ENCODE measurements around the gene CTR9. TPM values are rescaled to one million over a fixed set of nuclear protein-coding genes. Genes with fewer than 3 reads are reported as not detected.

The CTR9 gene
- total RNA-seq, 1 donor from 2014 or later, result 41.5 TPM

DNA sequence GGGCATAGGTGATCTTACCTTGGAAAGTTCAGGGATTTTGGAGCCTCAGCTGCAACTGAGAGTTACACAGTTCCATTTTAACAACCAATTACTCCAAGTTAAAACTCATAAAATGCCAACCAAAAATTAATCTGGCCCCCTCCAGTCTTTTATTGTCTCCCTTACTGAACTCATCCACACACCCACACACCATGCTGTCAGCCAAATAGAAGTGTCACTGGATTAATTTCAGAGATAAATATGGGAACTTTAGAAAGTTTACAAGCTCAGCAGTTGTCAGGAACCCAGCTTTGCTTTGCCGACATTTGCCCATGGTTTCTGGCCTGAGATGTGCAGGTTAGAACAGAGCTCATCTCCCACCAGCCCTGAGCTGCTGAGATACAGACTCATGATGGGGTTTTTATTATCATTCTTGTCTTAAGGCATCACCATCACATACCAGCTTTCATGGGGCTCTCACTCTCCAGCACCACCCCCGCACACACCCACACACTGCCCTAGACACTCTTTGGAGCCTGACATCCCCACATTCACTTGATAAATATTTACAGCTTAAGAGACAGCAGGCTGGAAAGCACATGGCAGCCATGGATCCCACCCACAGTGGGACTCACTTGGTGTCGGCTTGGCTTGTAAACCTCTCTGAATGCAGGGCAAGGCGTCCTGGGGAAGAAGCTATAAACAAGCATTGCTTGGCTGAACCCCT lies 23.7 kb upstream of the CTR9 start:
- Mint-ChIP-seq H3K4me3 (ENCODE audit: low read depth) (no peak overlapping the region), H3K36me3 (ENCODE audit: low read depth) (no peaks in the 10 kb centered on the region), H3K4me1 (ENCODE audit: low read depth) (peaks cover 21% of the 10 kb centered on the region), H3K27me3 (ENCODE audit: low read depth) (peaks cover 29% of the 10 kb centered on the region), H3K9me3 (peaks cover 5% of the 10 kb centered on the region), H3K27ac (no peak overlapping the region)
- no peak for DNase-seq (ENCODE audit: low spot score)
- intact Hi-C loops (cut with micrococcal nuclease), result loop anchor here (2.0 kb wide), 1 partner anchor 16 kb away; no protein-coding TSS in a partner anchor

DNA sequence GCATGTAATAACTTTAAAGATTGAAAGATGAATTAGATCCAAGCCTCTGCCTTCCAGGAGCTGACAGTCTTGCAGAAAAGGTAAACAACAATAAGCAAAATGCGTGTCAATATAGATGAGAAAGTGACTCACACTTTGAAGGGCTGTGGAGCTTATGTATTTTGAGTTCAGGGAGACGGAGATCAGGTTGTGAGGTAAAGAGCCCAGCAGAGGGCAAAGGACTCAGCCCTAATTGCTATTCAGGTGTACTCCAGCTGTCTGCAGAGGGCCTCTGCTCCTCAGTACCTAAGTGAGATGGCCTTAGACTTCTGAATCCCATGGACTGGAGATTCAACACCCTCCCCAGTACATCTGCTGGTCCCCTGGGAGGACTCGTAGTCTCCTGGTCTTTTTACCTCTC lies 22.9 kb upstream of the CTR9 start:
- intact Hi-C loops (cut with micrococcal nuclease), result no loop called here
- no peak for DNase-seq (ENCODE audit: low spot score)

DNA sequence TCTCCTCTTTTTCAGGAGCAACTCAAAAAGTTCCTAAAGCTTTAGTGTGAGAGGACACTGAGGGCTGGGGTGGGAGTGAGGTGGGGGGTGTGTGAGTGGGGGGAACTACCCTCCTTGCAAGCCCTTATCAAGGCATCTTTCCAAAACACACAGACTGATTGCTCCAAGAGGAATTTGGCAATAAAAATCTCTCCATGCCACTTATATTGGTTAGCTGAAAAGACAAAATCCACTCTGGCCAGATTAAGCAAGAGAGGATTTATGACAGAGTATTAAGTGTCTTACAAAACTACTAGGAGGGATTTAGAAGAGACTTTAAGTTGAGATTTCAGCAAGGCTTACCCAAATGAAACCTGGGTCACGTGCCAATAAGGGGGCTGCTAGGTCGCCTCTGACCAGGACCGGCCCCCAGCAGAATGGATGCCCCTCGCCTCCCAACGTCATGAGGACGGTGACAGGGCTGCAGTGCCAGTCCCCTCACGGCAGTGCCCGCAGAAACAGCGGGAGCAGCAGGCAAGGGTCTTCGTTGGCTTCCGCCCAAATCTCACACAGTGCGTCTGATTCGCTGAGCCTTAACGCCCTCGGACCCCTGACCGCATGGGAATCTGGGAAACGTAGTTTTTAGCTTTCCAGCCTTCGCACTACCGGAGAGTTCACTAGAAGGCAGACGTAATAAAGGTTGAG lies 22.1 kb upstream of the CTR9 start:
- no peak for DNase-seq (ENCODE audit: low spot score)
- Mint-ChIP-seq H3K4me1 (ENCODE audit: low read depth) (peaks cover 21% of the 10 kb centered on the region), H3K9me3 (peaks cover 5% of the 10 kb centered on the region), H3K36me3 (ENCODE audit: low read depth) (no peaks in the 10 kb centered on the region), H3K27ac (no peak overlapping the region), H3K27me3 (ENCODE audit: low read depth) (peaks cover 30% of the 10 kb centered on the region), H3K4me3 (ENCODE audit: low read depth) (no peak overlapping the region)
- intact Hi-C loops (cut with micrococcal nuclease), result no loop called here

More for the DNA sequence above, 22.9 kb upstream of the CTR9 start:
- Mint-ChIP-seq H3K4me1 (ENCODE audit: low read depth) (peaks cover 21% of the 10 kb centered on the region), H3K36me3 (ENCODE audit: low read depth) (no peaks in the 10 kb centered on the region), H3K27me3 (ENCODE audit: low read depth) (peaks cover 27% of the 10 kb centered on the region), H3K9me3 (peaks cover 5% of the 10 kb centered on the region), H3K4me3 (ENCODE audit: low read depth) (no peak overlapping the region), H3K27ac (no peak overlapping the region)

DNA sequence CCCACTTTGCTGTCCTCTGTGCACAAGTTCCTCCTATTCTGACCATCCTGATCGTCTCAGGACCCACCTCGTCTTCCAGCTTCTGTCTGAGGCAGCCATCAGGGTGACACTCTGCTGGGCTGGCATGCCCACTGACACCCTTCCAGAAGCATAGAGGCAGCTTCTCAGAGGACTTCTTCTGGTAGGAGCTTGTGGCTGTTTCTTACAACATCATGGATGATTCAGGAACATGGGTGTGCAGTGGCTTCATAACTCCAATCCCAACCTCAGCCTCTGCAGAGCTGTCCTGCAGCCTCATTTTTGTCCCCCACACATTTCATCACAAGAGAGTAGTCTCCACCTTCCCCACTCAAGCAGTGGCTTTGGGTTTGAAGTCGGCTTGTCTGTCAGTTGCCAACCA lies 20.9 kb upstream of the CTR9 start:
- H3K4me1 Mint-ChIP-seq (ENCODE audit: low read depth), result peaks cover 18% of the 10 kb centered on the region
- intact Hi-C loops (cut with micrococcal nuclease), result no loop called here

DNA sequence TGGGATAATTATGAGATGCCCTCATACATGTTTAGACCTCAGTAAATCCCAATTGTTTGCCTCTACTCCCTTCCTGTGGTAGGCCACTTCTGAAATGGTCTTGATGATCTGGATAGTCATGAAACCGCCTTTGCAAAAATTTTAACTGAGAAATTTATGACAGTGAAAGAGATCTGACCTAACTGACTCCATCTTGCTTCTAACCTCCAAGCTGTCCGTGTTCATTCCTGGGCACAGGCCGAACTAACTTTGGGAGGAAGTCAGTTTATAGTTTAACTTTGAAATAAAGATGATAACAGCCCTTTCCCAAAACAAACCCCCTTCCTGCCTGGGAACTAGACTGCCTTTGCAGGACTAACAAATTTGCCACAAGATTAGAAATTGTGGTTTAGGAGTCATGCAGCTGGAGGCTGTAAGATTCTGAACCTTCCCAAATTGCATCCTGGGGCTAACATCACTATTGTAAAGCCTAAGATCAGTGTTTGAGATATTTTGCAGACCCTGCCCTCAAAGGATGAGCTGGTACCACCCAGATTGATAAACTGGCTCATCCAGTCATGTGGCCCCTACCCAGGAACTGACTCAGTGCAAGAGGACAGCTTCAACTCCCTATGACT lies 19.9 kb upstream of the CTR9 start:
- no peak overlapping the region for H3K4me3 Mint-ChIP-seq (ENCODE audit: low read depth)
- intact Hi-C loops (cut with micrococcal nuclease), result no loop called here

More for the DNA sequence above, 20.9 kb upstream of the CTR9 start:
- H3K36me3 Mint-ChIP-seq (ENCODE audit: low read depth), result no peaks in the 10 kb centered on the region
- H3K27ac Mint-ChIP-seq, result no peak overlapping the region
- peaks cover 28% of the 10 kb centered on the region for H3K27me3 Mint-ChIP-seq (ENCODE audit: low read depth)
- no peak for DNase-seq (ENCODE audit: low spot score)
- peaks cover 5% of the 10 kb centered on the region for H3K9me3 Mint-ChIP-seq
- no peak overlapping the region for H3K4me3 Mint-ChIP-seq (ENCODE audit: low read depth)

DNA sequence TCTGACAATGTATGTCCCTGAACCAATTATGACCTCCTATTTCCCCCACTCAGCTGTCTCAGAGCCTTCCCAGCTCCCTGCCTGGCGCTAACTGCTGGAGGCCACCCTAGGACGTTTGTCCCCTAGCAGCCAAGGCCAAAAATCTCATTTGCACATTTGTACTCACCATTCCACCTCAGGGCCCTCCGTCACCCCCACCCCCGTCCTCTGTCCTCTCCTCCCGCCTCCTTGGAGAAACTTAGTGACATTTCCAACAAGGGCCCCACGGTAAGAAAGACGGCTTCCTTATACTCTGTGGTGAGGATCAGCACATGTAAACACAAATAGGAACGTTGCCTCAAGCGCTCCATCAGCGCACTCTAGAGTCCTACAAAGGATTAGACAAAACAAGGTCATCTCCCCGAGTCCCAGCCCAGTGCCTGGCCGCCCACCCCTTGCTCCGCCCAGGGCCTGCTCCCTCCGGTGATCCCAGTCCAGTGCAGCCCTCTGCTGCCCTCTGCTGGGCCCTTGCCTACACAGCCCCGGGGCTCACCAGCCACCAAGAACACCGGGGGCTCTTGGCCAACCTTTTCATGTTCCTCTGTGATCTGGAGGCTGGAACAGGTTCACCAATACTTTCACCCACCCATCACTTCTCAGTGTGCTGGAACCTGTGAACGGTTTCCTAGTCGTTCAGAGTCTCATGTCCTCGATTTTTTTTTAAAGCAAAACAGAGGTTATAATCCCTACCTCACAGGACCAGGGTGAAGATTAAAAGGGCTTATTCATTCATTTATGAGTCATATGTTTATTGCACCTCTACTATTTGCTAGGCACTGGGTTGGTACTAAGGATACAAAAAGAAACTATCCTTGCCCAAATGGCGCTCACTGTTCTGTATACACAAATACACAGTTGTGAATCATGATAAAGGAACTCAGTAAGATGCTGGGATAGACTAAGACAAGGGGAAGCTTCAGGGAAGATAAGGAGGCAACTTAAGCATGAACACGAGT lies 15.3 kb upstream of the CTR9 start:
- no peak overlapping the region for H3K27ac Mint-ChIP-seq
- peaks cover 10% of the 10 kb centered on the region for H3K4me1 Mint-ChIP-seq (ENCODE audit: low read depth)
- no peaks in the 10 kb centered on the region for H3K9me3 Mint-ChIP-seq
- no peaks in the 10 kb centered on the region for H3K36me3 Mint-ChIP-seq (ENCODE audit: low read depth)
- DNase-seq (ENCODE audit: low spot score), result peak; percentile 76
- H3K27me3 Mint-ChIP-seq (ENCODE audit: low read depth), result peaks cover 13% of the 10 kb centered on the region
- intact Hi-C loops (cut with micrococcal nuclease), result loop anchor here (1.0 to 5.0 kb wide), 5 partner anchors 81 to 329 kb away; partner anchors contain the start of gene RNF141
- H3K4me3 Mint-ChIP-seq (ENCODE audit: low read depth), result no peak overlapping the region

More for the DNA sequence above, 19.9 kb upstream of the CTR9 start:
- H3K27ac Mint-ChIP-seq, result no peak overlapping the region
- peaks cover 16% of the 10 kb centered on the region for H3K4me1 Mint-ChIP-seq (ENCODE audit: low read depth)
- no peaks in the 10 kb centered on the region for H3K36me3 Mint-ChIP-seq (ENCODE audit: low read depth)
- no peak for DNase-seq (ENCODE audit: low spot score)
- H3K9me3 Mint-ChIP-seq, result peaks cover under 1% of the 10 kb centered on the region
- peaks cover 26% of the 10 kb centered on the region for H3K27me3 Mint-ChIP-seq (ENCODE audit: low read depth)

DNA sequence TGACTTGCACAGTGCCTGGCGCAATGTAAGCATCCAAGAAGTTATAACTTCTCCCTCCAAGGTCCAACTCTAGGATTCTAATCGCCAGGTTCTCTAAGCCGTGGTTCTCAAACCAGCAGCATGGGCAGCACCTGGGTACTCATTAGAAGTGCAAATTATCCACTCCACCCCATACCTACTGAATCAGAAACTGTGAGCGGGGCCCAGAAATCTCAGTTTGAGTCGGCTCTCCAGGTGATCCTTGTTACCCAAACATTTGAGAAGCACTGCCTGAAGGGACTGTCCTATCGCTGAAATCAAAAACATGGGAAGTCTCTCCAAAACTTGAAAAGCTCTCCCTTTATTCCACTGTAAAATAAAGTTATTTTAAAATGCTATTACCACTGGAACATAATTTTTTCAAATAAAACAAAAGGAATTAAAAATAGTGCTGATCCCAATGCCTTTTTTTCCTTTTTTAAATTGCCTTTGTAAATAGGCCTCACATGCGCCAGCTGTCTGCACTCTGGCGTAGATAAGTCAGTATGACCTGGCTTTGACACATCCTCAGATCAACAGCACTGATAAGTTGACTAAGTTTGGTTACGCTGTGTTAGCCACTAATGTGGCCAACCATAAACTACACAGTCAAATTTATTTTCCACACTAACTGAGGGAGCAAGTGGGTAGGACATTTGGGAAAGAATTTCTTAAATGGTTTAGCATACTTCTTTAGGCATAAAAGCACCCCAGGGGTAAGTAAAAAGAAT lies 8.4 kb upstream of the CTR9 start:
- intact Hi-C loops (cut with micrococcal nuclease), result loop anchor here (2.0 to 10.0 kb wide), 4 partner anchors 16 to 438 kb away; partner anchors contain the start of genes ADM and AMPD3
- no peaks in the 10 kb centered on the region for H3K27me3 Mint-ChIP-seq (ENCODE audit: low read depth)

DNA sequence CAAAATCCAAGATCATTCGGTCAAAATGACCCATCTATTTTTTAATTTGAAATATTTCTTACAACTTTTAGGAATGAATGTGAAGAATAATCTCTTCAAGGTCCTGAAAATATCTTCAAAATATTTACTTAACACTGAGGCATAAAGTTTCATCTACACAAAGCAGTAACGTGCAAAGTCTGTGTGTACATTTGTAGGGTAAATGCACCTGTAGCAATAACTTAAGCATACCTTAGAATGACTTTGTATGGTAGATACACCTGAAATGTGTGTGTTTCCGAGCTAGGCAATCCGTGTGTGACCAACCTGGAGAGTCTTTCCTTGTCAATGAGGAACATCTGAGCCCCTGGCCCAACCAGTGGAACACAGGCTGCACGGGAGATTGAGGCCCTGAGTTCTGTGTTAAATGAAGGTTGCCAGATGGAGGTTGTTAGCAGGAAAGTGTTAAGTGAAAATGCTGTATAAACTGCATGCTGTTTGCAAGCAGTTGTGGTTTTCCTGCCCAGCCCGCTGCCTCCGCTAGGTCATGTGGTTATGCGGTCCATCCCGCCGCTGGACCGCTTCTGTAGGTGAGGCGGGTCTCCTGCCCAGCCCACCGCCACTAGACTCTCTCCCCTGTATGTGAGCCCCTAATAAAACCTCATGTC lies 7.6 kb upstream of the CTR9 start:
- peak overlapping the region; percentile 64 for H3K27ac Mint-ChIP-seq
- intact Hi-C loops (cut with micrococcal nuclease), result loop anchor here (2.0 to 10.0 kb wide), 4 partner anchors 17 to 439 kb away; partner anchors contain the start of genes ADM and AMPD3
- no peaks in the 10 kb centered on the region for H3K27me3 Mint-ChIP-seq (ENCODE audit: low read depth)
- peak overlapping the region; percentile 15 for H3K4me3 Mint-ChIP-seq (ENCODE audit: low read depth)
- peaks cover 38% of the 10 kb centered on the region for H3K4me1 Mint-ChIP-seq (ENCODE audit: low read depth)
- H3K9me3 Mint-ChIP-seq, result no peaks in the 10 kb centered on the region
- no peaks in the 10 kb centered on the region for H3K36me3 Mint-ChIP-seq (ENCODE audit: low read depth)
- DNase-seq (ENCODE audit: low spot score), result peak; percentile 40

More for the DNA sequence above, 8.4 kb upstream of the CTR9 start:
- H3K36me3 Mint-ChIP-seq (ENCODE audit: low read depth), result no peaks in the 10 kb centered on the region
- no peaks in the 10 kb centered on the region for H3K9me3 Mint-ChIP-seq
- peaks cover 32% of the 10 kb centered on the region for H3K4me1 Mint-ChIP-seq (ENCODE audit: low read depth)
- H3K27ac Mint-ChIP-seq, result peak overlapping the region; percentile 0
- H3K4me3 Mint-ChIP-seq (ENCODE audit: low read depth), result peak overlapping the region; percentile 3
- DNase-seq (ENCODE audit: low spot score), result no peak

DNA sequence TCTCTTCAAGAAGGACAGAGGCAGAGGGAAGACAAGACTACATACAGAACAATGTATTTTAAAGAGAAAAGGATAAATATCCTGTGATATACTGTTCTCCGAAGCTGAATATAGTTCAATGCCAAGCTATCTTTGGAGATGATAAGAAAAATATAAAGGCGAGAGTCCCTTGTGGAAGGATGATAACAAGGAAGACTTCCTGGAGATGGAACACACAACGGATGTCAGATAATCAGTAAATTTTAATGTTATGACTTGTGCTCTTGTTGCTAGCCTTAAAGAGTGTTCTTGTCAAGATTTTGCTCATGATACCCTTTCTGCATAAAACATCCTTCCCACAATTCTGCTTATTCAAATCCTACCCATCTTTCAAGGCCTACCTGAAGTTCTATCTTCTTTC lies 6.8 kb upstream of the CTR9 start:
- Mint-ChIP-seq H3K9me3 (no peaks in the 10 kb centered on the region), H3K4me3 (ENCODE audit: low read depth) (peak overlapping the region; percentile 15), H3K4me1 (ENCODE audit: low read depth) (peaks cover 46% of the 10 kb centered on the region), H3K27ac (peak overlapping the region; percentile 61), H3K27me3 (ENCODE audit: low read depth) (no peaks in the 10 kb centered on the region), H3K36me3 (ENCODE audit: low read depth) (no peaks in the 10 kb centered on the region)
- no peak for DNase-seq (ENCODE audit: low spot score)
- intact Hi-C loops (cut with micrococcal nuclease), result loop anchor here (10.0 kb wide), 1 partner anchor 439 kb away; the partner anchor contains the start of gene ADM

DNA sequence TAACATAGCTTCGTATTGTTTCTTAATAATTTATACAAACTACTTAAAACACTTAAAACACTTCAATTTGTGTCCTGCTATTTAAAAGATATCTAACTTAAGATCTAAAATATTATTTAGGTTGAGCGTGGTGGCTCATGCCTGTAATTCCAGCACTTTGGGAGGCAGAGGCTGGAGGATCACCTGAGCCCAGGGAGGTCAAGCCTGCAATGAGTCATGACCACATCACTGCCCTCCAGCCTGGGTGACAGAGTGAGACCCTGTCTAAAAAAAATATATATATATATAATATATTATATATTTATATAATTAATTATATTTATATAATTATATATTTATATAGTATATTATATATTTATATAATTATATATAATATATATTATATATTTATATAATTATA lies 4.2 kb upstream of the CTR9 start:
- intact Hi-C loops (cut with micrococcal nuclease), result loop anchor here (10.0 kb wide), 1 partner anchor 442 kb away; the partner anchor contains the start of gene ADM

DNA sequence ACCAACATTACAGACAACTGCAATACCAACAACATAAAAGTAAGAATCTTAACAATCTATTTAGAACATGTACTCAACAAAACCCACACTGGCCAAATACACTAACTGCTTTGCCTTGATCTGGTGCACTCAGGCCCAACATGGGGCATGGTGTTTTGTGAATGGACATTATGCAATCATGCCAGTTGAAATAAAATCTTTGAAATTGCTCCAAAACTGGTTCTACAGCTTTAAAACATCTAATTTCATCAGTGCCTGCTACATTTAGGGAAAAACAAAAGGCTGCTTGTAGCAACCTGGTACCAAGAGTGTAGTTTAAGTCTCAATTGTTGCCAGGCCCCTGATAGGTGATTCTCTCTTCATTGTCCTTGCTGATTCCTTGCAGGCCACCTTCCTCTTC lies 3.3 kb upstream of the CTR9 start:
- Mint-ChIP-seq H3K27ac (no peak overlapping the region), H3K4me3 (ENCODE audit: low read depth) (no peak overlapping the region), H3K27me3 (ENCODE audit: low read depth) (no peaks in the 10 kb centered on the region), H3K4me1 (ENCODE audit: low read depth) (peaks cover 49% of the 10 kb centered on the region), H3K36me3 (ENCODE audit: low read depth) (peaks cover 6% of the 10 kb centered on the region), H3K9me3 (no peaks in the 10 kb centered on the region)
- DNase-seq (ENCODE audit: low spot score), result no peak
- intact Hi-C loops (cut with micrococcal nuclease), result loop anchor here (10.0 kb wide), 1 partner anchor 443 kb away; the partner anchor contains the start of gene ADM

More for the DNA sequence above, 4.2 kb upstream of the CTR9 start:
- DNase-seq (ENCODE audit: low spot score), result no peak
- peaks cover 48% of the 10 kb centered on the region for H3K4me1 Mint-ChIP-seq (ENCODE audit: low read depth)
- no peaks in the 10 kb centered on the region for H3K9me3 Mint-ChIP-seq
- H3K4me3 Mint-ChIP-seq (ENCODE audit: low read depth), result no peak overlapping the region
- H3K27ac Mint-ChIP-seq, result no peak overlapping the region
- H3K36me3 Mint-ChIP-seq (ENCODE audit: low read depth), result peaks cover 4% of the 10 kb centered on the region
- H3K27me3 Mint-ChIP-seq (ENCODE audit: low read depth), result no peaks in the 10 kb centered on the region
